HG03159 (cell line): ENCODE data around the gene CCDC102A.
"Not testable (repeated sequence)": the region's sequence is repeated elsewhere in the genome, so short reads cannot be mapped to it uniquely, and the experiment has no call there.

Source experiments
- ATAC-seq: cut with Tn5 transposase; IDR thresholded peaks from one replicate; pipeline ENCODE4 v1.9.1; 2021; ENCODE audit warnings: mild to moderate bottlenecking, moderate library complexity; ENCODE audit not compliant: unreplicated experiment

The CCDC102A gene

DNA sequence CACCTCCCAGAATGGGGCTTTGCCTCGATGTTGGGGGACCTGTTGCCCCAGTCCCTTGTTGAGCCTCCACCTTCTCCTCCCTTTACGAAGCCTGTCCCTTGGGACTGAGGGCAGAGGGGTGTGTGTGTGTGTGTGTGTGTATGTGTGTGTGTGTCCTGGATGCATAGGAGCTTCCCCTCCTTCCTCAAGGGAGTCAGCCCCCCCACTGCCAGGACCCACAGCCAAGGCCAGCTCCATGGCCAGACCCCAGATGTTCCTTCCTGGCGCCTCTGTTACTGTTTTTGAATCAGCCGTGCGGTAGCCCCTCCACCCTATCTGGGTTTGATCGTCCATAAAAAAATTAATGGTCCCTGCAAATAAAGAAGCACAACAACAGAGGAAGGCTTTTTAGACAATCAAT lies 32.4 kb downstream of the CCDC102A start:
- ATAC-seq: no peak

DNA sequence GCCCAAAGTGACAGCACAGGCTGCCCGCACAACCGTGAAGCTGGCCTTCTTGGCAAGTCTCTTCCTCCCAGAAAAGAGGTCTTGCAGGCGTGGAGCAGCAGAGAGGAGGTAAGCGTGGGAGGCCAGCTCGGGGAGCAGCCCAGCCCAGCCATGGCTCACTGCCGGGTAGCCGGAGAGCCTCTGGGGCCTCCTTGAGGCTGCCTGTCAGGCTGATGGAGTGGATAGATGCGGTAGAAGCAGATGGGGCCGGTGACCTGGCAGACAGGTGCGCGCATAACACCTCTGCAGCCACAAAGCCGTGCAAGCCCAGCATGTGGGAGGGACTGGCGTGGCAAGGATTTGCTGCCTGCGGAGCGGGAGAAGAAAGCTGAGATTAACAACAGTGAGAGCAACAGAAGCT lies 33.0 kb downstream of the CCDC102A start:
- no peak for ATAC-seq

DNA sequence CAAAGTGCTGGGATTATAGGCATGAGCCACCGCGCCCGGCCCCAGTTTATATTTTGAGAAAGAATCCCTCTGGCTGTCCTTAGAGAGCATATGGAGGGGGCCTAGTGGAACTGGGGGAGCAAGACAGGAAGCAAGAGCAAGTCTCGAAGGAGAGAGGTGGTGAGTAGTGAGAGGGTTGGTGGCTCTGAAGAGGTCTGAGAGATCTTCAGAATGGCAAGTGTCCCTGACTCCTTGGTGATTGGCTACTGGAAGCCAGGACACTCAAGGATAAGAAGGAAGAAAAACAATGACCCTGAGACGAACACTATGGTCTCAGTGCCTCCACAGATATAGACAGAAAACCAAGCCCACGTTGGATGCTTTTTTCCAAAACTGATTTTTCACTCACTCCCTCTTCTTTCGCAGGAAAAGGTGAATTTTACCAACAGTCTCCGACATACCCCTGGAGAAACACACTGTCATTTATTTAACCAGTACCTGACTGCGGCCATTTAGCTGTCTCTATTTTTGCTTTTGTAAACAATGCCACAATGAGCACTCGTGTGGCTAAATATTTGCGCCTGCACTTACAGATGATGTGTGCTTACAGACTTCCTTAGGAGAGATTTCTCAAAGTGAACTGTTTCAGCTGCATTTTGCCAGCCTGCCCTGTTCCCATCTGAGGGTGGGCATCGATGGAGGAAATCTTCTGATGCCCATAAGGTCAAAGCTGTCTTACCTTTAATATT lies 34.2 kb downstream of the CCDC102A start:
- ATAC-seq: no peak

DNA sequence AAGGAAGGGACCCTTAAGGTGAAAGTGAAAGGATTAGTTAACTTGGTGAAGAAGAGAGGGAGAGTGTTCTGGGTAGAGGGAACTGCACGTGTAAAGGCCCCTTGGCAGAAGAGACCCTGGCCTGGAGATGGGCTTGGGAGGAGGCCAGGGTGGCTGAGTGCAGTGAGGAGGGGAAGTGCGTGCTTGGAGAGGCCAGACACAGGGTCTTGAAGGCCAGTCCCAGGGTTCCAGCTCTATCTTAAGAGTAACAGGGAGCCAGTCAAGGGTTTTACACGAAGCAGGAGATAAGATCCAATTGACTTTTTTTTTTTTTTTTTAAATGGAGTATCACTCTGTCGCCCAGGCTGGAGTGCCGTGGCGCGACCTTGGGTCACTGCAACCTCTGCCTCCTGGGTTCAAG lies 34.9 kb downstream of the CCDC102A start:
- no peak for ATAC-seq

DNA sequence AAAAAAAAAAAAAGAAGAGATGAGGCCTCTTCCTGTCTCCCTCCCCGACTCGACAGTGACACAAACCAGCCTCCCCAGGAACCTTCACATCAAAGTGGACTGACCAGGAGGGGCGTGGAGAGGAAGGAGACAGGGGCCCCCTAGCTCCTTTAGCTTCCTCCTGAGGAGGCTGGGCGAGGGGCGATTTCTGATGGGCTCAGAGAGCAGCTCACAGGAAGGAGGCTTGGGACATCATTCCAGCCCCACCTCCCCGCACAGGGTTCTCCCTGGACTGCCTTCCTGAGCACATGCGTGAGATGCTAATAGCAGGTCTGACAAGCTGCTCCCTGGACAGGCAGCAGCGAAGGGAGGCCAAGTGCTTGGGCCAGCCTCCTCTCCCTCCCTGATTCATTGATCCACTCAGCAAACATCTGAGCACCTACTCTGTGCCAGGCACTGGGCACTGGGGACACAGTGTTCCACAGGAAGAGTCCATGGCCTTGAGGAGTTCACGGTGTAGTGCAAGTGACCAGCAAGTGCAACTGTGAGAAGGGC lies 35.7 kb downstream of the CCDC102A start:
- ATAC-seq: no peak

DNA sequence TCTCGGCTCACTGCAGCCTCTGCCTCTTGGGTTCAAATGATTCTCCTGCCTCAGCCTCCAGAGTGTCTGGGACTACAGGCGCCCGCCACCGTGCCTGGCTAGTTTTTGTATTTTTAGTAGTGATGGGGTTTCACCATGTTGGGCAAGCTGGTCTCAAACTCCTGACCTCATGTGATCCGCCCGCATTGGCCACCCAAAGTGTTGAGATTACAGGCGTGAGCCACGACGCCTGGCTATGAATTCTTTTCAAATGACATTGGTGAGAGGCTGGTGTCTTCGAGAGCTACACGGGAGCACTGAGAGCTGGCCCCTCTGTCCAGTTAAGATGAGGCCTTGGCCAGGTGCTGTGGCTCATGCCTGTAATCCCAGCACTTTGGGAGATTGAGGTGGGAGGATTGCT lies 36.4 kb downstream of the CCDC102A start:
- not testable (repeated sequence) for ATAC-seq

DNA sequence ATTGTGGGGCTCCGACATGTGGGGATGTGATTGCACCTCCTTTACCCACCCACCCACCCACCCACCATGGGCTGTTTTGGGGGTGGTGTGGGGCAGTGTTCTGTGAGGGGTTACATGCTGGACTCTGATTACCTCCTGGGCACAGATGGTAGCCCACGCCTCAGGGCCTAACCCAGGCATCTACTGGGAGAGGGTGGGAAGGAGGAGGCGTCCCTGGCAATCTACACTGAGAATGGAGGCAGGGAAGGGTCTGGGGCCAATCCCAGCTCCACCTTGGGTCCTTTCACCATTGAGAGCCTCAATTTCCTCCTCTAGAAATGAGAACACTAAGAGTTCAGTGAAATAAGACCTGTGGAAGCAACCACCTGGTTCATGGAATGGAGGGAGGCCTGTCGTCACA lies 38.3 kb downstream of the CCDC102A start:
- ATAC-seq: no peak

DNA sequence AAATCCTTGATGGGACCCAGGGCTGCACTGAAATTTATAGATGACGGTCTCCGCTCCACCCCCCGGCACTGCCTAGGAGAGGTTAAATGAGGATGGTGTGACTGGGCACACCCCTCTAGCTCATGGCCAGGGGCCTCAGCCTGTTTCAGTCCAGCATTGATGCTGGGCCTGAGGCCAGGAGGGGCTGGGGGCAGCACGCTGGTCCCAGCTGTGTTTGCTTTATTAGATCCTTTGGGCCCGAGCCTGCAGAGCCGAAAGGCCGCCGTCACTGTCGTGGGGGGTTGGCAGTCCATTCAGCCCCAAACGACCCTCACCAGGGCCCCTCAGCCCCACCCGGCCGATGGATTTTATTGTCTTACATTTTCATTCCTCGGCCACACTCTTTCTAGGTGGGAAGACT lies 39.2 kb downstream of the CCDC102A start:
- ATAC-seq: no peak

DNA sequence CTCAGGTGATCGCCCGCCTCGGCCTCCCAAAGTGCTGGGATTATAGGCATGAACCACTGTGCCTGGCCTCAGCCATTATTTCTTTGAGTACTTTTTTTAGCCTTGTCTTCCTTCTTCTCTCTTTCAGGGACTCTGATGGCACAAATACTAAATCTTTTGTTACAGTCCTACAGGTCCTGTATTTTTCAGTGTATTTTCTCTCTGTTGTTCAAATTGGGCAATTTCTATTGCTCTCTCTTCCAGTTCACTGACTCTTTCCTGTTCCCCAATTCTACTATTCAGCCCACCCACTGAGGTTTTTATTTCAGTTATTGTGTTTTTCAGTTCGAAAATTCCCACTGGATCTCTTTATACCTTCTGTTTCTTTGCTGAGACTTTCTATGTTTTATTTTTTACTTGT lies 42.6 kb downstream of the CCDC102A start:
- ATAC-seq: no peak

DNA sequence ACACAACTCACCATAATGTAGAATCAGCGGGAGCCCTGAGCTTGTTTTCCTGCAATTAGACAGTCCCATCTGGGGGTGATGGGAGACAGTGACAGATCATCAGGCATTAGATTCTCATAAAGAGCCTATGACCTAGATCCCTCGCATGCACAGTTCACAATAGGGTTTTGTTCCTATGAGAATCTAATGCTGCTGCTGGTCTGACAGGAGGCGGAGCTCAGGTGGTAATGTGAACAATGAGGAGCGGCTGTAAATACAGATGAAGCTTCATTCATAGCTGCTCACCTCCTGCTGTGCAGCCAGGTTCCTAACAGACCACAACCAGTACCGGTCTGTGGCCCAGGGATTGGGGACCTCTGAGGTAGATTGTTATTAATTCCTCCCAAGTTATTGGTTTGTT lies 47.1 kb downstream of the CCDC102A start:
- no peak for ATAC-seq

DNA sequence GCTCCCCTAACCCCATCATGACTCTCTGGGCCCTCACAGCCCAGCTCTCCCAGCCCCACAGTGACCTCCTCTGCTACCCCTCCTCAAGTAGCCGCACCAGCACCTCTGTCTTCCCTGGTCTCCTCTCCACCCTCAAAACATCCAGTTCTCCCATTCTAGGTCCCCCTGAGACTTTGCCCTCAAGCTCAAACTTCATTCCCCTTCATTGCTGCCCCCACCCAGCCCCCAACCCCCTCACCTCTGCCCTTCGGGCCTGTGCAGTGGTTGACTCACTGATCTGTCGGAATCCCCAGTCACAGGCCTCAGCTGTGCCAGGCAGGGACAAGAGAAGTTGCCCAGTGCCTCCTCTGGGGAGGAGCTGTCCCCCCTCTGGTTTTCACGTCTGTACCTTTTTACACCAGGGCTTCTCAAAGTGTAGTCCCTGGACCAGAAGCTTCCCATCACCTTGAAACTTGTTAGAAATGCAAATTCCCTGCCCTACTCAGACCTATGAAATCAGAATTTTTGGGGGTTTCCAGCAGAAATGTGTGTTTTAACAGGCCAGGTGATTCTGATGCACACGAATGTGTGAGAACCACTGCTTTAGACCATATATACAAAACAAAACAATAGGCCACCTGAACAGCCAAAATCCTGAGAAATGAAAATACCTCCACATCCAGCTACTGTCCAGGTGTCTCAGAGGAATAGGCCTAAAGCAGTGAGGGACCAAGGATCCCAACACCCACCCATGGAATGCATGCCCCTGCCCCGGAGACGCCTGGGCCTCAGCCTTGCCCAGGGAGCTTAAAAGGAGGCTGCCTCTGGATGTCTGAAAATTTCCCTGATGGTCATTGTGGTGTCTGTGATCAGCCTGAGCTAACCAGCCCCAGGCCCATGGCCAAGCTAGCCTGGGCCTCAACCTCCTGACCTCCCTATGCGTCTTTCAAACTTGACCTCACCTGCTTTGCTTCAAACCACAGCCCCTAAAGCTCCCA lies 49.2 kb downstream of the CCDC102A start:
- no peak for ATAC-seq

DNA sequence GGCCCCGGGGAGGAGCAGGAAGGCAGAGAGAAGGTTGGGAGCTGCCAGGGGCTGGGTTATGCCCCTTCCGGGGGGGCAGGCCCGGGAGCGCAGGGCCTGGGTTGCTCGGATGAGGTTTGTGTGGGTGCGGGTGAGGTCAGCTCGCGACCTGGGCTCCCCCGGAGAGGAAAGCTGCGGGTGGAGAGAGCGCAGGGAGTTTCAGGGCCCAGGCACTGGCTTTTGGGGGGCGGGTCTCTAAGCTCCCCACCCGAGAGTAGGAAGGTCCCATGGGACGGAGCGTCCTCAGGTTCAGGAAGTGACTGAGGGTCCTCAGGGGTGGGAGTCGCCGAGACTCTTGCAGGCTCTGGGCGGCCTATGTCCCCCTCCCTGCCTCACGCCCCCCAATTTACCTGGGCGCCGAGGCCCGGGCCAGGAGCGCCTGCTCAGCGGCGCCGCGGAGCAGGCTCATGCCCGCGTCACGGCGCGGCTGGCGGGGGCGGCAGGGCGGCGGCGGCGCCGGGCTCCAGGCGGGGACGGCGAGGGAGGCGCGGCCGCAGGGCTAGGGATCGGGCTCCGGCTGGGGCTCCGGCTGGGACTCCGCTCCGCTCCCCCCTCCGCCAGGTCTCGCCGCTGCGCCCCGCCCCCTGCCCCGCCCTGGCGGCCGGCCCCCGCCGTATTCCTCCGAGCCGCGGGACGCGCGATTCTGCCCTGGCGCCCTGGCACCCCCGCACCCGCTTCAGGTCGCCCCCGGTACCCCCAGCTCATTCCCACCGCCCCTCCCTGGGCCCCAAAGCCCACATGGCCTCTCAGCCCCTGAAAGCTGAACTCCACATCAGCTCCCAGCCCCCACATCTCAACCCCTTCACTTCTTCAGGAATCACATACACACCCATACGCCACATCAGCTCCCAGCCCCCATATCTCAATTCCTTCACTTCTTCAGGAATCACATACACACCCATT lies 50.2 kb downstream of the CCDC102A start, which contains the start of gene DOK4:
TSS of gene DOK4 (minus strand) at position 578 of the 942 bp plus-strand sequence. CDS start 6,986 bp downstream, outside the sequence.
- no peak for ATAC-seq

DNA sequence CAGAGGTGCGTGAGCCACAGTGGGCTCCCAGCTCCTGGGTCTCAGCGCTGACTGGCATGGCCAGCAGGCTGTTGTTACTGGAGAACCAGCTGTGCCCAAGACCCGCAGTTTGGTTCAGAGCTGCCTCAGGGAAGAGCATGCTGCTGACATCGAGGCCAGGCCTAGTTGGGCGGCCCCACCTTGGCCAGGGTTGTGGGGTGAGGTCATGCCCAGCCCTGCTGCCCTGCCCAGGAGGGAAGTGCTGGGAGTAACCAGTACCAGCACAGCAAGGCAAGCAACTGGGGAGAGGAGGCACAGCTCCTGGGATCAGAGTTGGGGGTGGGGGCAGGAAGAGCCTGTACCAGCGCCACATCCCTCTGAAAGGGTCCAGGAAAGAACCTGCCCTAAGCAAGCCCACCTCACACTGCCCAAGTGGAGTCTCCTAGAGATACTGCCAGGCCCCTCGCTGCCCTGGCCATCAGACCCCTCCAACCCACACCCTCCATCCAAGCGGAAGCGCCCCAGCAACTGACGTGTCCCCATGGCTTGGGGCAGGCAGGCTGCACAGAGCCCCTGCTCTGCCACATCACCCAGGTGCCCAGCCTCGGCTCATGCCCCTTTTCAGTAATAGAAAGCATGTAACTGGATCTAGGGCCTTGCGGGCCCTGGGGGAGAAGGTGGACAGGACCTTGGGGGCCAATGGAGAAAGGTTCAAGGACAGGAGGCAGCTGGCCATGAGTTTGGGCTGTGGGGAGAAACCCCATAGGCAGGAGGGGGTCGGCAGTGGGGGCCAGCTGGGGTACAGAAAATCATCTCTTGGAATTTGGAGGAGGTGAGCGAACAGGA lies 51.1 kb downstream of the CCDC102A start:
- no peak for ATAC-seq

DNA sequence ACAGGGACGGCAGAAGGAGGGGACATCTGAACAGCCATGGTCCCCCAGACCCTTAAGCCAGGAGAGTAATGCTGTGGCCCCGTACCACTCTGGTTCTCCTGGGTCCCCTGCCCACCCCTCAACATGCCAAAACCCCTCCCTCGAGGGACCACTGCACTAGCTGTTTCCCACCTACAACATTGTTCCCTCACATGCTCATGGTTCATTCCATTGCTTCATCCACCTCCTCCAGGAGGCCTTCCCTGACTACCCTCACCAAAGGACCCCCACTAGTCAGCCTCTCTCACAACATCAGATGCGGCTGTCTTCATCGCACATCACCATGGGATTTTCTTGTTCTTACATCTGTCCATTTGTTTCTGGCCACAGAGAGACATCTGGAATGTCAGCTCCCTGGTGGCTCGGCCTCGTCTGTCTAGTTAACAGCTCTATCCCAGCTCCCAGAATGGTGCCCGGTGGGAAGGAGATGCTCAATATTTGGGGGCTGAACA lies 51.8 kb downstream of the CCDC102A start:
- ATAC-seq: no peak

DNA sequence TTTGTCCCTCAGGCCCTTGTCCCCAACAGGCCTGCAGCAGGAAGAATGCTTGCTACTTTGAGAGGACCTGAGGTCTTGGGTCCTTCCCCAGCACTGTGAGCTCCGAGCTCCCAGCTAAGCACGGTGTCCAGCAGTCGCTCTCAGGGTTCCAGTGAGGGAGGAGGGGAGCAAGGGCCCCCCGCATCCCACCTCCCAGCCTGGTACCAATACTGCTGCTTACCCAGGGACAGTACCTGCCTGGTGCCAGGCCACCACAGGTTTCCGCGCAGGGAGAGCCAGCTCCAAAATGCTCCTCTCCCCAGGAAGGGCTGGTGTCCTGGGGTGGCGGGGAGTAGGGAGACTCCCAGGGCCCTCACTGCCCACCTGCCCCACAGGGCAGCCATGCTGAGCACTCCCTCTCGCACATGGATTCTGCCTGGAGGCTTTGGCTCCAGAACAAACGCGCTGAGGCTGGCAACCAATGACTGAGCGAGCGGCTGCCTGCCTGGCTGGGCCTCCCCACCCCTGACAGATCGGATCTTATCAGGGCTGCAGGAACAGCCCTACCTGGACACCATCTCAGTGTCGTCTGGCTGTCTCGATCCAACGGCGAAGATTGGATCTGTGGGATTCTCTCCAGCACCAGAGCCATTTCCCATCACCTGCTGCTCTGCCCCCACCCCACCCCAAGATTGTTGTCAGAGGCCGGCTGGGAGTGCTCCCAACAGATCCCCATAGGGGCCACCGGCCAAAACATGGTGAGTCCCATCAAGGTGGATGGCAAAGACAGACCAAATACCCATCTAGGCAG lies 52.5 kb downstream of the CCDC102A start:
- ATAC-seq: no peak

DNA sequence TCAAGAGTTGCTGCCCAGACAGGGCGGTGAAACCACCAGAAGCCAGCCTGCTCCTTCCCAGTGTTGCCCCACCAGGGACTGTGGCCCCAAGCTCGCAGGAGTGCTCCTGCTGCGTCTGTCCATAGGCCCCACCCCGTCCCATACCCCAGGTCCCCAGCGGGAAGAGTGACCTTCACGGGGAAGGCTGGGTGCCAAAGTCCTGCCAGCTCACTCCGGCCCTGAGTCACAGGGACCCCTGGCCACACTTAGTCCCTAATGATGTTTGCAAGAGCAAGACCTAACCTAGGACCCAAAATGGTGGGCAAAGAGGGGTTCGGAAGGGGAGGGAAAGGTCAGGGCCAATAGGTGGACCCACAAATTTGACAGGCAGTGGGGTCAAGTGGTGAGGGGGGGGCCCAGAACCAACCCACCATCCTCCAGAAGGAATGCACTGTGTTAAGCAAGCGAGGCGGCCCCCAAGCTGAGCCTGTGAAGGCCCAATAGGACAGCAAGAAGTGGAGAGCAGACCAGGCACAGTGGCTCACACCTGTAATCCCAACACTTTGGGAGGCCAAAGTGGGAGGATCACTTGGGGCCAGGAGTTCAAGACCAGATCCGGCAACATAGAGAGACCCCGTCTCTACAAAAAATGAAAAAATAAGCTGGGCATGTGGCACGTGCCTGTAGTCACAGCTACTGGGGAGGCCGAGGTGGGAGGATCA lies 53.4 kb downstream of the CCDC102A start:
- ATAC-seq: no peak

DNA sequence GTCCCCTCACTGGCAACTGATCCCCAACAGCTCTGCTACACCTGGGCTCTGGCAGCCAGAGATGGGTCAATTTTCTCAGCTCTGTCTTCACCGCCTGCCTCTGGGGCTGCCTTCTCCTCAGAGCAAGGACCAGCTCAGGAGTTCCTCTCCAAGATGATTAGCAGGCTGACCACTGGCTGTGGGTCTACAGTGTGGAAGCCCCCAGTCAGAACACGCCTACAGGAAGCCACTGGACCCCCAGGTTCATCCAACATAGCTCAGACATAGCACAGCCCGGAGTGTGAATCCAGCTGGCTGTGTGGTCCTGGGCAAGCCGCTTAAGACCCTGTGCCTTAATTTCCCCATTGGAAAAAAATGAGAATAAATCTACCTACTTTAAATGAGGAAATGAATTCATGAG lies 55.0 kb downstream of the CCDC102A start:
- ATAC-seq: no peak

DNA sequence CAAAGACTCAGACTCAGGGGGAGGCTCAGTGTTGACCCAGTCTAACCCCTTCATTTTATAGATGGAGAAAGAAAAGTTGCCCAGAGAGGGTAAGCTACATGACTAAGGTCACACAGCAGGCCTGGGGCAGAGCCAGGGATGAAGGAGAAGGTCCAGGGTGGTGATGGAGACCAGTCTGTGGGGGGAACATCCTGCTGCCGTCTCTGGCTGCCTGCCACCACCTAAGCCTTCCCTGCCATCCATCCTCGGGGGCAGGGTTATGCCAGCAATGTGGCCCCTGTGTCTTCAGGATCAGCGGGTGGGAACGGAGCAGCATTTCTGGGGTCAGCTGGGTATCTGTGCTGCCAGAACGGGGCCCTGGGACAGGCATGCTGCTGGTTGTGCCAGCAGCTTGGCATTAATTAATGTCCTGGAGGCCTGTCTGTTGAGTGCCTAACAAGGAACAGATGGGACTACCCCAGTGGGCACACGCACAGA lies 55.6 kb downstream of the CCDC102A start:
- ATAC-seq: no peak
